ENCODE results near the gene CDKAL1.

The CDKAL1 gene

DNA sequence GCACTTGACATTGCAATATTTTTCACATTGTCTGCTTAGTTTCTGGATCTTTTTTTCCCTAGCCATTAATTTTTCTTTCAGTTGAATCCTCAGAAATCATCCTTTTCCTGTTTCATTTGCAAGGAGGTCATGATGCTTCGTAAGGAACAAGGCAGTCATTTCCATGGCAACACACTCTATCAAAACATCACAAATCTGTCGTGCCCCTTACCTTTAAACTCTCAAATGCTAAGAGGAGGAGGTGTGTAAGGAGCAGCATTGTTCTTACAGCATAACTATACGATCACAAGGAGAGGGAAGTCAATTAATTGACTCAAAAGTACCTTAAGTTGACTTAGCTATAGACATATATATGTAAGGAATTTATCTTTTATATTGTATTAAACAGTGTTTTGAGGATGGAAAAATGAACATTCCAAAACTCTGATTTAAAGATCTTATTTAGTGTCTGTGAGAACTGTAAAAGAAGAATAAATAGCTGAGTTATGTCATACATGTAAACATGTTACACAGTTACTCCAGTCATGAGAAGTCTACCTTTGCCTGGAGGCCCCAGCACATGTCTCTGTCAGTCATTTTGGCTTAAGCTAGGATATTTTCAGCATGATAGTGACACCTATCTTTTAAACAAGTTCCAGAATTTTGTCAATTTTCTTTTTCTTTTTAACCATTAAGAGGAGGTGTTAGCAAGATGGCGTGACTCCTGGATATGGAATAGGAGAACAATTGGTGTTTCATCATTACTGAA lies 41.6 kb downstream of the CDKAL1 start:
- in situ Hi-C loops (cut with HindIII; ENCODE audit: low pct_ligation_motif_present, low sequenced_read_pairs), result no loop called here
- Histone ChIP-seq H3K27ac (no peak overlapping the region), H3K36me3 (replicated peaks) (no peaks in the 10 kb centered on the region), H3K27me3 (replicated peaks) (no peaks in the 10 kb centered on the region), H3K4me3 (ENCODE audit: low read depth, low read length) (no peak overlapping the region)
- DNase-seq, result no peak
- TF ChIP-seq, protein P1, sequence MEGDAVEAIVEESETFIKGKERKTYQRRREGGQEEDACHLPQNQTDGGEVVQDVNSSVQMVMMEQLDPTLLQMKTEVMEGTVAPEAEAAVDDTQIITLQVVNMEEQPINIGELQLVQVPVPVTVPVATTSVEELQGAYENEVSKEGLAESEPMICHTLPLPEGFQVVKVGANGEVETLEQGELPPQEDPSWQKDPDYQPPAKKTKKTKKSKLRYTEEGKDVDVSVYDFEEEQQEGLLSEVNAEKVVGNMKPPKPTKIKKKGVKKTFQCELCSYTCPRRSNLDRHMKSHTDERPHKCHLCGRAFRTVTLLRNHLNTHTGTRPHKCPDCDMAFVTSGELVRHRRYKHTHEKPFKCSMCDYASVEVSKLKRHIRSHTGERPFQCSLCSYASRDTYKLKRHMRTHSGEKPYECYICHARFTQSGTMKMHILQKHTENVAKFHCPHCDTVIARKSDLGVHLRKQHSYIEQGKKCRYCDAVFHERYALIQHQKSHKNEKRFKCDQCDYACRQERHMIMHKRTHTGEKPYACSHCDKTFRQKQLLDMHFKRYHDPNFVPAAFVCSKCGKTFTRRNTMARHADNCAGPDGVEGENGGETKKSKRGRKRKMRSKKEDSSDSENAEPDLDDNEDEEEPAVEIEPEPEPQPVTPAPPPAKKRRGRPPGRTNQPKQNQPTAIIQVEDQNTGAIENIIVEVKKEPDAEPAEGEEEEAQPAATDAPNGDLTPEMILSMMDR (IDR thresholded peaks at IDR 0.05; ENCODE audit: low read depth, low read length, missing control alignments), result no peak

DNA sequence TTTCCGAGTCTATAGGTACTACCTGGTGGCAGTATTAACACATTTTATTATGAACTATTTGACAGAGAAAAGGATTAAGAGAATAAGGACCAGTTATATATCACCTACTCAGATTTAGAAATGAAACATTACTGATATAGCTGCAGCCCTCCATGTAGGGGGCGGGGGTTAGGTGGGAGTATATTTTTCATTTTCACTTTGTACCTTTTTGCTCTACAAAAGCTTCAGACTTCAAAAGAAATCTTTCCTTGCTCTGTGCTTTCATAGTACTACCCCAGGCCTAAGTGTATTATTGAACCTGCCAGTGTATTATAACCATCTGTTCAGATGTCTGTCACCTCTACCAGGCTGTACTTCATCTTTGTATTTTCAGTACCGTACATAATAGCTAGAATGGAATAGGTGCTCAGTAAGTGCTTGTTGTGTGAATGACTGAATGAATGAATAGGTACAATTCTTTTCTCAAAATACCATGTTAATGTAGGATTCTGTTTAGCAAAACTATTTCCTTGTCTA lies 43.0 kb downstream of the CDKAL1 start:
- in situ Hi-C loops (cut with HindIII; ENCODE audit: low pct_ligation_motif_present, low sequenced_read_pairs), result no loop called here
- H3K4me3 ChIP-seq (ENCODE audit: low read depth, low read length), result no peak overlapping the region
- no peak for DNase-seq
- H3K36me3 ChIP-seq (replicated peaks), result no peaks in the 10 kb centered on the region
- TF ChIP-seq, protein P1 (IDR thresholded peaks at IDR 0.05; ENCODE audit: low read depth, low read length, missing control alignments), result no peak
- no peaks in the 10 kb centered on the region for H3K27me3 ChIP-seq (replicated peaks)
- H3K27ac ChIP-seq, result no peak overlapping the region

DNA sequence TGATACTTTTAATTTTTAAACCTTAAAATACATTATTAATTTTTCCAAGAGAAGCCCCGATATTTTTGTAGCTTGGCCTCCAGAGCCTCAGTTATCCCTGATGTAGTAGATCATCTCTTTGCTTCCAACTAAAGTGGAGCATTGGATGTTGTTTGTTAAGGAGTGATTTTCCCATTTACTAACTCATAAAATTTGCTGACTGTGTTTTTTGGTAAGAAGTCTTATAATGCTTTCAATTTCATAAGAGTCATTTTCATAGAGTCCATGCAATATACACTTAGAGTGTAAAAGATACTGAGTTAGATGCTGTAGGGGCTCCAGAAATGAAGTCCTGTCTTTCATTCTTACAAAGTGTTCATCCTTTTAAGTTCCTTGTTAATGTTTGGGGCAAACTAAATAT lies 46.8 kb downstream of the CDKAL1 start:
- no peak overlapping the region for H3K27ac ChIP-seq
- H3K27me3 ChIP-seq (replicated peaks), result no peaks in the 10 kb centered on the region
- no peak overlapping the region for H3K4me3 ChIP-seq (ENCODE audit: low read depth, low read length)
- no peak for DNase-seq
- H3K36me3 ChIP-seq (replicated peaks), result no peaks in the 10 kb centered on the region
- TF ChIP-seq, protein P1 (IDR thresholded peaks at IDR 0.05; ENCODE audit: low read depth, low read length, missing control alignments), result no peak
- in situ Hi-C loops (cut with HindIII; ENCODE audit: low pct_ligation_motif_present, low sequenced_read_pairs), result no loop called here

DNA sequence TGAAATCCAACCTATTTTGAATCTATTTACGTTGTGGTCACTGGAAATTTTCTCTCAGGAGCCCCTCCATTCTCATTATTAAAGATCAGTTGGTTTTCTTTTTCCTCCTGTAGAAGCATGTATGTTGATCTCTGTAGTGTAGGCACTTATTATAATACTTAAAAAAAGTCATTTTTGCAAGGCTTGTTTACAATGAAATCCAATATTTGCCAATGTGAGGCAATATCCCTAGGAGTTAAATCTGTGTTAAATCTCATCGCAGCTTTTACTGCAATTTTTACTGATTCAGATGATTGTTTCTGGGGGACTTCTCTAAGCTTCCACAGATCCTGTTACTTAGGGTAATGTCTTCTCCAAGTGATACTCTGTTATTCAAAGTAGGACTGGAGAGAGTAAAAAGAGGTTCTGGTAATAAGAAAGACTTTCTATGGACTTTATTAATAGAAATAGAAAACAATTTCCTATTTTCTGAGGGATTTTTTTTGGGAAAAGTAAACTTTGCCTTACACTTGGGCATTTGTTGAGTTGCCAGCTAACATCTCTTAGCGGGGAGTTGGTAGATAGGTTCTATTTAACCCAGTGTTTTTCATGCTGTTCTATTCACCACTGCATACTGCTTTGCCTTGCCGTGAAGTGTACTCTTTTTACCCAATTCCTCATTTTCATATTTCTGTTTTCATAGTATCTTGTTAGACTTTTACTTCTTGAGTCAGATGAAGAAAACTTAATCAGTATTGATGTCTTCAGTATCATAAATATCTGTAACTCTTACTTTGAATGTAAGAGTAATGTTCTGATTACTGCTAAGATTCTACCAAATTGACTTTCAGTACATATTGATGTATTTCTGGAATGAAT lies 48.6 kb downstream of the CDKAL1 start:
- no peaks in the 10 kb centered on the region for H3K36me3 ChIP-seq (replicated peaks)
- in situ Hi-C loops (cut with HindIII; ENCODE audit: low pct_ligation_motif_present, low sequenced_read_pairs), result no loop called here
- H3K27ac ChIP-seq, result no peak overlapping the region
- no peaks in the 10 kb centered on the region for H3K27me3 ChIP-seq (replicated peaks)
- H3K4me3 ChIP-seq (ENCODE audit: low read depth, low read length), result no peak overlapping the region
- no peak for DNase-seq
- TF ChIP-seq, protein P1 (IDR thresholded peaks at IDR 0.05; ENCODE audit: low read depth, low read length, missing control alignments), result no peak

DNA sequence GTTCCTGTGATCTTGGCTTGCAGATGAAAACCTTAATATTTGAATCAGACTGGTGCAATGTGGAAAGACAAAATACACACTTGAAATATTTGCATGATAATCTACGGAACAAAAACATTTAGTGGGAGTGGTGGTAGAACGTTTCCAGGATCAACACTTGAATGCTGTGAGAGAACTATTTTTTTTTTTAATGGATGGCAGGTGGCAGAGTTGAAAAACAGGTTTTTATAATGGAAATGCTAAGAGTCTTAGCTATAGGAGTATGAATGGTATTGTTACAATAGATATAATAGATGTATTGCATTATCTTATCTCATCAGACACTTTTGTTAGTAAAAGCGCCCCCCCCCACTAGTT lies 49.2 kb downstream of the CDKAL1 start:
- in situ Hi-C loops (cut with HindIII; ENCODE audit: low pct_ligation_motif_present, low sequenced_read_pairs), result no loop called here
- TF ChIP-seq, protein P1 (IDR thresholded peaks at IDR 0.05; ENCODE audit: low read depth, low read length, missing control alignments), result no peak
- H3K27me3 ChIP-seq (replicated peaks), result no peaks in the 10 kb centered on the region
- no peak for DNase-seq
- no peak overlapping the region for H3K27ac ChIP-seq
- no peaks in the 10 kb centered on the region for H3K36me3 ChIP-seq (replicated peaks)
- no peak overlapping the region for H3K4me3 ChIP-seq (ENCODE audit: low read depth, low read length)

Measured in brain microvascular endothelial cell (primary cell).